ENCODE measurements around the gene MRLN.

DNA sequence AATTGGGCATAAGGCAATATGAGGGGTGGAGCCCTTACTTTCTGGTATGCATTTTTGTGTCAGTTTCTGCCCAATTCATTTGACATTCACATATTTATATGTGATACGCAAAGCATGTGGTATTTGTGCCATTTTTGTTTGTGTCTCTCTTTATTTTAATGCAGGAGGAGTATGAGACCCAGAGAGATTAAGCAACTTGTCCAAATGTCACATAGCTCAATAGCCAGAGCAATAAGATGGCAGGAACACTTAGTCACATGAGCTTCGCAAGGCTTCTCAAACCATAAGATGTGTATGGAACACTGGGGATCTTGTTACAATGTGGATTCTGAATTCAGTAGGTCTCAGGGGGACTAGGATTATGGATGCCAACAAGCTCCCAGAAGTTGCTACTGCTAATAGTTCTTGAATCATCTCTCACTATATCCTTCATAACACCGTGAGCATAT, 19.2 kb downstream of the MRLN start:
- TF ChIP-seq YY1 (IDR thresholded peaks at IDR 0.05; ENCODE audit: low read depth, low read length) = no peak
- TF ChIP-seq EP300 (IDR thresholded peaks at IDR 0.05; ENCODE audit: borderline replicate concordance in 1 of 2, low read depth in 2 of 2, low read length in 2 of 2) = no peak

Data from H1 (cell line).